Neural cell (in vitro differentiated cells): ENCODE measurements around the gene ZSWIM6. TPM values are rescaled to one million over a fixed set of nuclear protein-coding genes. Genes with fewer than 3 reads are reported as not detected.

ENCODE experiments used
- H2AFZ ChIP-seq: fragments of 200-600, 300-800 bp; sonication (generic), shearing (Covaris generic); 2 replicates; pipeline ENCODE4 v1.6.0; 2014; ENCODE audit warnings: low read depth, mild to moderate bottlenecking, antibody characterized with exemption, low read length, moderate library complexity
- H3F3A ChIP-seq: fragments of 200-600 bp; shearing (Covaris generic); 2 replicates; pipeline ENCODE4 v1.6.1; 2016; ENCODE audit warnings: mild to moderate bottlenecking, moderate library complexity, mixed read lengths, antibody characterized with exemption, low read length; ENCODE audit not compliant: insufficient read depth, poor library complexity, severe bottlenecking
- H3K27ac ChIP-seq: fragments of 200-600, 300-800 bp; sonication (generic), shearing (Covaris generic); 2 replicates; pipeline ENCODE4 v1.5.1; 2014; ENCODE audit warnings: mild to moderate bottlenecking, low read length, moderate library complexity
- H3K27me3 ChIP-seq: fragments of 300-800, 200-600 bp; sonication (generic), shearing (Covaris generic); 2 replicates; pipeline ENCODE4 v1.6.0; 2014; ENCODE audit warnings: mild to moderate bottlenecking, low read depth, low read length, moderate library complexity; ENCODE audit not compliant: insufficient read depth
- H3K36me3 ChIP-seq: fragments of 300-800, 200-600 bp; sonication (generic), shearing (Covaris generic); 2 replicates; pipeline ENCODE4 v1.5.1; 2014; ENCODE audit warnings: mild to moderate bottlenecking, antibody characterized with exemption, low read length, moderate library complexity; ENCODE audit not compliant: insufficient read depth
- H3K4me2 ChIP-seq: fragments of 300-800, 200-600 bp; sonication (generic), shearing (Covaris generic); 2 replicates; pipeline ENCODE4 v1.6.0; 2014; ENCODE audit warnings: mild to moderate bottlenecking, low read length
- H3K4me3 ChIP-seq: fragments of 300-800, 200-600 bp; sonication (generic), shearing (Covaris generic); 2 replicates; pipeline ENCODE4 v1.5.1; 2014; ENCODE audit warnings: mild to moderate bottlenecking, low read length, moderate library complexity
- H3K79me2 ChIP-seq: fragments of 200-600 bp; shearing (Covaris generic); replicated peaks from 2 replicates; pipeline ENCODE4 v1.6.0; 2014; ENCODE audit warnings: mild to moderate bottlenecking, low read length, moderate library complexity; ENCODE audit not compliant: insufficient read depth
- H3K9ac ChIP-seq: fragments of 300-800, 200-600 bp; sonication (generic), shearing (Covaris generic); 2 replicates; pipeline ENCODE4 v1.6.1; 2016; ENCODE audit warnings: mild to moderate bottlenecking, low read length, mixed read lengths
- H3K9me2 ChIP-seq: fragments of 200-600 bp; shearing (Covaris generic); 2 replicates; pipeline ENCODE4 v1.6.1; 2016; ENCODE audit warnings: mild to moderate bottlenecking, low read length, mixed read lengths; ENCODE audit not compliant: insufficient read depth
- H3K9me3 ChIP-seq: fragments of 200-600, 300-800 bp; sonication (generic), shearing (Covaris generic); 2 replicates; pipeline ENCODE4 v1.6.1; 2016; ENCODE audit warnings: mild to moderate bottlenecking, mixed run types, low read length, moderate library complexity, mixed read lengths
- H4K20me1 ChIP-seq: fragments of 200-600 bp; shearing (Covaris generic); 2 replicates; pipeline ENCODE4 v1.6.1; 2016; ENCODE audit warnings: mild to moderate bottlenecking, mixed run types; ENCODE audit not compliant: insufficient read depth
- CTCF ChIP-seq: fragments of 450-650 bp; IDR thresholded peaks from 2 replicates; pipeline ENCODE4 v1.5.1; 2014; ENCODE audit warnings: antibody characterized with exemption, mild to moderate bottlenecking, moderate library complexity; ENCODE audit not compliant: poor library complexity, severe bottlenecking
- EP300 ChIP-seq: fragments of 450-650 bp; conservative IDR thresholded peaks from 2 replicates; pipeline ENCODE4 v1.6.1; 2014; ENCODE audit warnings: antibody characterized with exemption, mild to moderate bottlenecking, moderate library complexity; ENCODE audit not compliant: poor library complexity, severe bottlenecking
- EZH2 ChIP-seq: fragments of 200-600, 300-800 bp; shearing (Covaris generic), sonication (generic); IDR thresholded peaks from 2 replicates; pipeline ENCODE4 v1.6.1; 2014; ENCODE audit warnings: antibody characterized with exemption, low read length, borderline replicate concordance, mild to moderate bottlenecking; ENCODE audit not compliant: insufficient read depth, poor library complexity, severe bottlenecking
- MXI1 ChIP-seq: fragments of 450-650 bp; conservative IDR thresholded peaks from 2 replicates; pipeline ENCODE4 v1.6.1; 2014; ENCODE audit warnings: antibody characterized with exemption, mild to moderate bottlenecking; ENCODE audit not compliant: poor library complexity, severe bottlenecking
- POLR2AphosphoS5 ChIP-seq: IDR thresholded peaks from 2 replicates; pipeline ENCODE4 v1.6.1; 2012
- RAD21 ChIP-seq: fragments of 450-650 bp; conservative IDR thresholded peaks from 2 replicates; pipeline ENCODE4 v1.6.1; 2014; ENCODE audit warnings: antibody characterized with exemption, mild to moderate bottlenecking, moderate library complexity
- SMC3 ChIP-seq: fragments of 450-650 bp; conservative IDR thresholded peaks from 2 replicates; pipeline ENCODE4 v1.6.1; 2014; ENCODE audit warnings: antibody characterized with exemption, mild to moderate bottlenecking, moderate library complexity; ENCODE audit not compliant: poor library complexity
- TAF1 ChIP-seq: IDR thresholded peaks from 2 replicates; pipeline ENCODE4 v1.6.1; 2012; ENCODE audit warnings: low read depth
- polyA plus RNA-seq: library from polyadenylated mRNA; depleted of rRNA; stranded (reverse); fragments of >200 nt; gene quantifications from 2 replicates; pipeline ENCODE4 v1.2.3, GENCODE V29; 2014
- TF ChIP-seq, protein P1 (sequence below): IDR thresholded peaks from 2 replicates; pipeline ENCODE4 v1.6.1; 2012; ENCODE audit warnings: borderline replicate concordance

Gene ZSWIM6
- polyA plus RNA-seq, 1 donor from 2014 or later = 43.6 TPM

GRCh38 chr5:61379677-61380076 is 47.6 kb downstream of the ZSWIM6 start:
- H4K20me1 ChIP-seq = no peaks in the 10 kb centered on the region
- TF ChIP-seq EZH2 (no peak), EP300 (no peak), SMC3 (no peak), MXI1 (no peak), CTCF (no peak), POLR2AphosphoS5 (no peak), TAF1 (no peak), RAD21 (no peak)
- TF ChIP-seq, protein P1, sequence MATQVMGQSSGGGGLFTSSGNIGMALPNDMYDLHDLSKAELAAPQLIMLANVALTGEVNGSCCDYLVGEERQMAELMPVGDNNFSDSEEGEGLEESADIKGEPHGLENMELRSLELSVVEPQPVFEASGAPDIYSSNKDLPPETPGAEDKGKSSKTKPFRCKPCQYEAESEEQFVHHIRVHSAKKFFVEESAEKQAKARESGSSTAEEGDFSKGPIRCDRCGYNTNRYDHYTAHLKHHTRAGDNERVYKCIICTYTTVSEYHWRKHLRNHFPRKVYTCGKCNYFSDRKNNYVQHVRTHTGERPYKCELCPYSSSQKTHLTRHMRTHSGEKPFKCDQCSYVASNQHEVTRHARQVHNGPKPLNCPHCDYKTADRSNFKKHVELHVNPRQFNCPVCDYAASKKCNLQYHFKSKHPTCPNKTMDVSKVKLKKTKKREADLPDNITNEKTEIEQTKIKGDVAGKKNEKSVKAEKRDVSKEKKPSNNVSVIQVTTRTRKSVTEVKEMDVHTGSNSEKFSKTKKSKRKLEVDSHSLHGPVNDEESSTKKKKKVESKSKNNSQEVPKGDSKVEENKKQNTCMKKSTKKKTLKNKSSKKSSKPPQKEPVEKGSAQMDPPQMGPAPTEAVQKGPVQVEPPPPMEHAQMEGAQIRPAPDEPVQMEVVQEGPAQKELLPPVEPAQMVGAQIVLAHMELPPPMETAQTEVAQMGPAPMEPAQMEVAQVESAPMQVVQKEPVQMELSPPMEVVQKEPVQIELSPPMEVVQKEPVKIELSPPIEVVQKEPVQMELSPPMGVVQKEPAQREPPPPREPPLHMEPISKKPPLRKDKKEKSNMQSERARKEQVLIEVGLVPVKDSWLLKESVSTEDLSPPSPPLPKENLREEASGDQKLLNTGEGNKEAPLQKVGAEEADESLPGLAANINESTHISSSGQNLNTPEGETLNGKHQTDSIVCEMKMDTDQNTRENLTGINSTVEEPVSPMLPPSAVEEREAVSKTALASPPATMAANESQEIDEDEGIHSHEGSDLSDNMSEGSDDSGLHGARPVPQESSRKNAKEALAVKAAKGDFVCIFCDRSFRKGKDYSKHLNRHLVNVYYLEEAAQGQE = no peak

DNA sequence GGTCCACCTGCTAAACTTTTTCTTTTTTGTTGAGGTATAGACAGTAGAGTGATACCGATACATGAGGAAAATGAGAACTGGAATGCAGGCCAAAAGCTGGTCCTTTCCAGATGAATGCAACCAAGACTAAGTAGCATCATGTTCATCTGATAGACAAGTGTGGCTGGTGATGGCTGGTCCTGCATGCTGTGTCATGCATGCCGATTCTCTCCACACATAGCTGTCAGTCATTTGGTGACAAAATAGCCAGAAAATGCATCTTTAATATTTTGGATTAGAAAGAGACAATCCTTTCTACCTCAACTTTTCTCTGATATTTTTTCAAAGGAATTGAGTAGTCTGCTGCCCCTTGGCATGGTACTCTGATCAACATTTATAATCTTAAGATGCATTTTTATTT is 49.9 kb downstream of the ZSWIM6 start:
- Histone ChIP-seq H3F3A (no peaks in the 10 kb centered on the region), H3K27me3 (no peaks in the 10 kb centered on the region), H3K9me2 (no peaks in the 10 kb centered on the region), H2AFZ (no peak overlapping the region), H3K4me3 (no peak overlapping the region), H3K79me2 (peaks cover 82% of the 10 kb centered on the region), H3K4me2 (no peak overlapping the region), H4K20me1 (peaks cover 10% of the 10 kb centered on the region), H3K9me3 (no peaks in the 10 kb centered on the region), H3K36me3 (no peaks in the 10 kb centered on the region), H3K9ac (no peak overlapping the region), H3K27ac (no peak overlapping the region)
- TF ChIP-seq SMC3 = no peak
- no peak for TF ChIP-seq EP300
- TF ChIP-seq CTCF = no peak
- TF ChIP-seq MXI1 = no peak
- TF ChIP-seq EZH2 = no peak
- TF ChIP-seq, protein P1 = no peak
- TF ChIP-seq RAD21 = no peak
- TF ChIP-seq TAF1 = no peak
- TF ChIP-seq POLR2AphosphoS5 = no peak

More at GRCh38 chr5:61379677-61380076, 47.6 kb downstream of the ZSWIM6 start:
- no peaks in the 10 kb centered on the region for H3K9me2 ChIP-seq
- H3K4me3 ChIP-seq = no peak overlapping the region
- no peaks in the 10 kb centered on the region for H3K27me3 ChIP-seq
- no peak overlapping the region for H3K9ac ChIP-seq
- no peak overlapping the region for H3K27ac ChIP-seq
- H3K9me3 ChIP-seq = no peaks in the 10 kb centered on the region
- no peaks in the 10 kb centered on the region for H3F3A ChIP-seq
- peaks cover 63% of the 10 kb centered on the region for H3K79me2 ChIP-seq
- no peak overlapping the region for H2AFZ ChIP-seq
- no peaks in the 10 kb centered on the region for H3K36me3 ChIP-seq
- no peak overlapping the region for H3K4me2 ChIP-seq
